ENCODE data around the gene PTCH2. TPM values are rescaled to one million over a fixed set of nuclear protein-coding genes. Genes with fewer than 3 reads are reported as not detected.
"Not testable (repeated sequence)": the region's sequence is repeated elsewhere in the genome, so short reads cannot be mapped to it uniquely, and the experiment has no call there.

Gene PTCH2
- total RNA-seq, 2 experiments from 2014 or later: 1.2 TPM

DNA sequence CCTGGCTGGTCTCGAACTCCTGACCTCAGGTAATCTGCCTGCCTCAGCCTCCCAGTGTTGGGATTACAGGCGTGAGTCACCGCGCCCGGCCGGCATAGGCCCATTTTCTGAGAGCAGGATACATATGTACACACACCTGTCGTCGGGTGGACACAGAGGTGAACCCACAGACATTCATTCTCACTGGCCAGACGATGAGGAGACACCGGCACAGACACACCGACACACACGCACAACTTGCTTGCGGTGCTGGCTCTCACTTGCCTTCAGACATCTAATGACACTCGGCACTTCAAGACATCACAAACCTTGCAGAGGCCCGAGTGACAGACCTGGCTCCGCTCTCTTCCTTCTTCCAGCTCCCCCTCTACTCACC lies 579 bp downstream of the PTCH2 start:
- H3K4me3 Mint-ChIP-seq: no peak overlapping the region
- Histone ChIP-seq H3K4me1 (ENCODE audit: insufficient read depth, low read length) (peaks cover 12% of the 10 kb centered on the region), H3K9me3 (ENCODE audit: control insufficient read depth in 1 of 2, insufficient read depth in 1 of 2, low read length in 2 of 2) (peaks cover 0 to 3% of the 10 kb centered on the region in 2 experiments), H3K27ac (ENCODE audit: low read depth in 1 of 2, low read length in 2 of 2) (no peak overlapping the region), H3K4me3 (ENCODE audit: low read length) (peak overlapping the region; percentile 24), H3K27me3 (ENCODE audit: control insufficient read depth in 1 of 2, insufficient read depth in 2 of 2, low read length in 2 of 2) (peaks cover 13 to 16% of the 10 kb centered on the region in 2 experiments), H3K36me3 (ENCODE audit: insufficient read depth, low read length) (no peaks in the 10 kb centered on the region)
- peaks cover 6% of the 10 kb centered on the region for H3K4me1 Mint-ChIP-seq (ENCODE audit: low read depth)
- no peak overlapping the region for H3K27ac Mint-ChIP-seq
- TF ChIP-seq, protein P1, sequence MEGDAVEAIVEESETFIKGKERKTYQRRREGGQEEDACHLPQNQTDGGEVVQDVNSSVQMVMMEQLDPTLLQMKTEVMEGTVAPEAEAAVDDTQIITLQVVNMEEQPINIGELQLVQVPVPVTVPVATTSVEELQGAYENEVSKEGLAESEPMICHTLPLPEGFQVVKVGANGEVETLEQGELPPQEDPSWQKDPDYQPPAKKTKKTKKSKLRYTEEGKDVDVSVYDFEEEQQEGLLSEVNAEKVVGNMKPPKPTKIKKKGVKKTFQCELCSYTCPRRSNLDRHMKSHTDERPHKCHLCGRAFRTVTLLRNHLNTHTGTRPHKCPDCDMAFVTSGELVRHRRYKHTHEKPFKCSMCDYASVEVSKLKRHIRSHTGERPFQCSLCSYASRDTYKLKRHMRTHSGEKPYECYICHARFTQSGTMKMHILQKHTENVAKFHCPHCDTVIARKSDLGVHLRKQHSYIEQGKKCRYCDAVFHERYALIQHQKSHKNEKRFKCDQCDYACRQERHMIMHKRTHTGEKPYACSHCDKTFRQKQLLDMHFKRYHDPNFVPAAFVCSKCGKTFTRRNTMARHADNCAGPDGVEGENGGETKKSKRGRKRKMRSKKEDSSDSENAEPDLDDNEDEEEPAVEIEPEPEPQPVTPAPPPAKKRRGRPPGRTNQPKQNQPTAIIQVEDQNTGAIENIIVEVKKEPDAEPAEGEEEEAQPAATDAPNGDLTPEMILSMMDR (IDR thresholded peaks at IDR 0.05): no peak
- no peaks in the 10 kb centered on the region for H3K9me3 Mint-ChIP-seq
- intact Hi-C loops (cut with DNase I, micrococcal nuclease): no loop called here
- no peaks in the 10 kb centered on the region for H3K36me3 Mint-ChIP-seq (ENCODE audit: low read depth)
- POLR2A ChIA-PET: interaction anchor here (0.9 to 1.2 kb wide), 4 partner anchors 11 to 144 kb away, joined by 3 to 5 read pairs (median 4); partner anchors contain the start of genes EIF2B3 and PLK3
- ATAC-seq (ENCODE audit: poor library complexity) (peak; percentile 11), DNase-seq (no peak)
- CTCF ChIA-PET: no interaction called here
- H3K27me3 Mint-ChIP-seq: peaks cover 36% of the 10 kb centered on the region

DNA sequence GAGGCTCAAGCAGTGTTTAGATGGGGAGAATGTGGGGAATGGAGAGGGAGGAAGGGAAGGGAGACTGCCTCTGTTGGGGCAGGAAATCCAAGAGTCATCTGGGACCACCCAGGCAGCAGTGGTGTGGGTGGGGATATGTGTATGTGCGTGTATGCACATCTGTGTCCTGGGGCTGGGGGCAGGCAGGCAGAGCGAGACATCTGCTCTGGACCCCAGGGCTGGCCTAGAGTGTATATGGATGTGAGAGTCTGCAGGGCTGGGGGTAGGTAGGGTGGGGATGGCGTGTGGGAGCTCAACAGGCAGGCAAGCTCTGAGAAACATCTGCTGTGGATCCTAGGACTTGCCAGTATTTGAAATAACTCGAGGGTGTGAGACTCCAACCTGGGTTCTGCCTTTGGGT lies 3.5 kb downstream of the PTCH2 start:
- ATAC-seq (ENCODE audit: poor library complexity) (no peak), DNase-seq (no peak)
- peaks cover 13 to 16% of the 10 kb centered on the region in 2 experiments for H3K27me3 ChIP-seq (ENCODE audit: control insufficient read depth in 1 of 2, insufficient read depth in 2 of 2, low read length in 2 of 2)
- H3K4me1 ChIP-seq (ENCODE audit: insufficient read depth, low read length): peaks cover 20% of the 10 kb centered on the region
- CTCF ChIA-PET: no interaction called here
- no peak overlapping the region for H3K27ac ChIP-seq (ENCODE audit: low read depth in 1 of 2, low read length in 2 of 2)
- peaks cover 0 to 3% of the 10 kb centered on the region in 2 experiments for H3K9me3 ChIP-seq (ENCODE audit: control insufficient read depth in 1 of 2, insufficient read depth in 1 of 2, low read length in 2 of 2)
- H3K9me3 Mint-ChIP-seq: no peaks in the 10 kb centered on the region
- H3K4me3 Mint-ChIP-seq: no peak overlapping the region
- intact Hi-C loops (cut with DNase I, micrococcal nuclease): loop anchor here (5.0 kb wide), 3 partner anchors 52 to 173 kb away; partner anchors contain the start of genes BEST4 (in 1 of the 2), EIF2B3 (in 1 of the 2), HECTD3 (in 1 of the 2) and UROD (in 1 of the 2)
- H3K27ac Mint-ChIP-seq: no peak overlapping the region
- H3K36me3 Mint-ChIP-seq (ENCODE audit: low read depth): no peaks in the 10 kb centered on the region
- H3K4me1 Mint-ChIP-seq (ENCODE audit: low read depth): peaks cover 14% of the 10 kb centered on the region
- TF ChIP-seq, protein P1 (IDR thresholded peaks at IDR 0.05): no peak
- no peak overlapping the region for H3K4me3 ChIP-seq (ENCODE audit: low read length)
- POLR2A ChIA-PET: no interaction called here
- H3K27me3 Mint-ChIP-seq: peaks cover 37% of the 10 kb centered on the region
- no peaks in the 10 kb centered on the region for H3K36me3 ChIP-seq (ENCODE audit: insufficient read depth, low read length)

DNA sequence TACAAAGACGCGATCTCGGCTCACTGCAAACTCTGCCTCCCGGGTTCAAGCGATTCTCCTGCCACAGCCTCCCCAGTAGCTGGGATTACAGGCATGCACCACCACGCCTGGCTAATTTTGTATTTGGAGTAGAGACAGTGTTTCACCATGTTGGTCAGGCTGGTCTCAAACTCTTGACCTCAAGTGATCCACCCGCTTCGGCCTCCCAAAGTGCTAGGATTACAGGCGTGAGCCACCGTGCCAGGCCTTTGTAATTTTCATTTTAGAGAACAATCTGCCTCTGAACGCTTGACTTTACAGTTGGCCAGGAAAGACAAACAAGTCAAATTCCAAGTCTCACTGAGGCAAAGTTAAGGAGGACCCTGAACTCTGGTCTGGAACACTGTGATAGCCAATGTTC lies 4.8 kb downstream of the PTCH2 start:
- ATAC-seq (ENCODE audit: poor library complexity); CTCF ChIA-PET; POLR2A ChIA-PET; H3K4me3 Mint-ChIP-seq; H3K27ac Mint-ChIP-seq; H3K9me3 Mint-ChIP-seq; H3K36me3 Mint-ChIP-seq (ENCODE audit: low read depth); H3K27ac ChIP-seq (ENCODE audit: low read depth in 1 of 2, low read length in 2 of 2); H3K9me3 ChIP-seq (ENCODE audit: control insufficient read depth in 1 of 2, insufficient read depth in 1 of 2, low read length in 2 of 2); H3K36me3 ChIP-seq (ENCODE audit: insufficient read depth, low read length); H3K4me3 ChIP-seq (ENCODE audit: low read length); DNase-seq: not testable (repeated sequence)
- H3K4me1 Mint-ChIP-seq (ENCODE audit: low read depth): peaks cover 14% of the 10 kb centered on the region
- peaks cover 13 to 16% of the 10 kb centered on the region in 2 experiments for H3K27me3 ChIP-seq (ENCODE audit: control insufficient read depth in 1 of 2, insufficient read depth in 2 of 2, low read length in 2 of 2)
- intact Hi-C loops (cut with DNase I, micrococcal nuclease): loop anchor here (5.0 kb wide), 3 partner anchors 51 to 174 kb away; partner anchors contain the start of genes BEST4 (in 1 of the 2), EIF2B3 (in 1 of the 2), HECTD3 (in 1 of the 2) and UROD (in 1 of the 2)
- H3K4me1 ChIP-seq (ENCODE audit: insufficient read depth, low read length): peaks cover 18% of the 10 kb centered on the region
- H3K27me3 Mint-ChIP-seq: peaks cover 29% of the 10 kb centered on the region
